ENCODE data around the gene CELSR2.
"Not testable (repeated sequence)": the region's sequence is repeated elsewhere in the genome, so short reads cannot be mapped to it uniquely, and the experiment has no call there.

CELSR2 gene, protein sequence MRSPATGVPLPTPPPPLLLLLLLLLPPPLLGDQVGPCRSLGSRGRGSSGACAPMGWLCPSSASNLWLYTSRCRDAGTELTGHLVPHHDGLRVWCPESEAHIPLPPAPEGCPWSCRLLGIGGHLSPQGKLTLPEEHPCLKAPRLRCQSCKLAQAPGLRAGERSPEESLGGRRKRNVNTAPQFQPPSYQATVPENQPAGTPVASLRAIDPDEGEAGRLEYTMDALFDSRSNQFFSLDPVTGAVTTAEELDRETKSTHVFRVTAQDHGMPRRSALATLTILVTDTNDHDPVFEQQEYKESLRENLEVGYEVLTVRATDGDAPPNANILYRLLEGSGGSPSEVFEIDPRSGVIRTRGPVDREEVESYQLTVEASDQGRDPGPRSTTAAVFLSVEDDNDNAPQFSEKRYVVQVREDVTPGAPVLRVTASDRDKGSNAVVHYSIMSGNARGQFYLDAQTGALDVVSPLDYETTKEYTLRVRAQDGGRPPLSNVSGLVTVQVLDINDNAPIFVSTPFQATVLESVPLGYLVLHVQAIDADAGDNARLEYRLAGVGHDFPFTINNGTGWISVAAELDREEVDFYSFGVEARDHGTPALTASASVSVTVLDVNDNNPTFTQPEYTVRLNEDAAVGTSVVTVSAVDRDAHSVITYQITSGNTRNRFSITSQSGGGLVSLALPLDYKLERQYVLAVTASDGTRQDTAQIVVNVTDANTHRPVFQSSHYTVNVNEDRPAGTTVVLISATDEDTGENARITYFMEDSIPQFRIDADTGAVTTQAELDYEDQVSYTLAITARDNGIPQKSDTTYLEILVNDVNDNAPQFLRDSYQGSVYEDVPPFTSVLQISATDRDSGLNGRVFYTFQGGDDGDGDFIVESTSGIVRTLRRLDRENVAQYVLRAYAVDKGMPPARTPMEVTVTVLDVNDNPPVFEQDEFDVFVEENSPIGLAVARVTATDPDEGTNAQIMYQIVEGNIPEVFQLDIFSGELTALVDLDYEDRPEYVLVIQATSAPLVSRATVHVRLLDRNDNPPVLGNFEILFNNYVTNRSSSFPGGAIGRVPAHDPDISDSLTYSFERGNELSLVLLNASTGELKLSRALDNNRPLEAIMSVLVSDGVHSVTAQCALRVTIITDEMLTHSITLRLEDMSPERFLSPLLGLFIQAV (N-terminal part only)

GRCh38 chr1:109248797-109249629 lies at the start of gene CELSR2:
TSS of gene CELSR2 (plus strand) at chr1:109249539. CDS start at chr1:109250080, 541 bp downstream.
- DNase-seq (ENCODE audit: low read depth in 2 of 3, low spot score in 2 of 3): peak in 2 of 3 experiments; percentile 26 to 36

GRCh38 chr1:109199710-109200109 lies 49.6 kb upstream of the CELSR2 start:
- no peak for DNase-seq (ENCODE audit: low read depth in 2 of 3, low spot score in 2 of 3)

DNA sequence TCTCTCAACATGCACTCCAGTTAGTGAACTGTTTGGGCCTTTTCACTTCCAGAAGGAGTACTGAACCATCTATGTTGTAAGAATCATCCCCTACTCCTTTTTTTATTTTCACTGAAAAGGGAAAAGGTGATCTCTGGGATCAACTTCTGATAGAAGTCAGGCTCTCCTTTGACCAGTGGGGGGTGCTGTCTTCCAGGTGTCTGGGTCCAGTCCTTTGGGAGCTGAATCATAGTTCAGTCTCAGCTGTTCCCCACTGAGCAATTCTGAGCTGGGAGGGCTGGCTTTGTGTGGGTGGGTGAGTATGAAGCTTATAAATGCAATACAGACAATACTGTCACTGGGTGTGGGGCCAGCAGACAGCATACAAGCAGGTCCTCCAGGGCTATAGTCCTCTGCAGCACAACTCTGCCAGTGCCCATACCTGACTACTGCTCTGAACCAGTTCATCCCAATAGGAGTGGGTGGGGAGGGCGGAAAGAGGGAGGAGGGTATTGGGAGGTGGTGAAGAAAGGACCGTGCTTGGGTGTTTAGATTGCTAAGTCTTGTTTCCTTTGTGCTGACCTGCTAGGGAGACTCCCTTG lies 48.1 kb upstream of the CELSR2 start:
- DNase-seq (ENCODE audit: low read depth in 2 of 3, low spot score in 2 of 3): peak in 2 of 3 experiments; percentile 19 to 51

DNA sequence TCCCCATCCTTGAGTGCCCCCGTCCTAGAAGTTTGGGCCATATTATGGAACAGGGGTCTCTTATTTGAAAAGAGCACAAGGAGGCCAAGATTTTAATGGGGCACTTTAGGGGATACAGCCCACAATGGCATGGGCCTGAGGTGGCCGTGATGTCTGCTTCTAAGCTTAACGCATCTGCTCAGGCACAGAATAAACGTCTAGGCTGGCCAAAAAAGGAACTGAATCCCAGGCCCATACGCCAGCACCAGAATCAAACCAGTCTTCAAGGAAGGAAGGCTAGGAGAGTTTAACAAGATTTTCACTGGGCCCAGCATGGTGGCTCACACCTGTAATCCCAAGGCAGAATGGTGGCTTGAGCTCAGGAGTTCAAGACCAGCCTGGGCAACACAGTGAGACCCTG lies 44.9 kb upstream of the CELSR2 start:
- no peak for DNase-seq (ENCODE audit: low read depth in 2 of 3, low spot score in 2 of 3)

GRCh38 chr1:109206339-109206738 lies 43.0 kb upstream of the CELSR2 start:
- DNase-seq (ENCODE audit: low read depth in 2 of 3, low spot score in 2 of 3): no peak

- no peak for DNase-seq (ENCODE audit: low read depth in 2 of 3, low spot score in 2 of 3)
Observed at GRCh38 chr1:109207467-109208103, 41.8 kb upstream of the CELSR2 start.

DNA sequence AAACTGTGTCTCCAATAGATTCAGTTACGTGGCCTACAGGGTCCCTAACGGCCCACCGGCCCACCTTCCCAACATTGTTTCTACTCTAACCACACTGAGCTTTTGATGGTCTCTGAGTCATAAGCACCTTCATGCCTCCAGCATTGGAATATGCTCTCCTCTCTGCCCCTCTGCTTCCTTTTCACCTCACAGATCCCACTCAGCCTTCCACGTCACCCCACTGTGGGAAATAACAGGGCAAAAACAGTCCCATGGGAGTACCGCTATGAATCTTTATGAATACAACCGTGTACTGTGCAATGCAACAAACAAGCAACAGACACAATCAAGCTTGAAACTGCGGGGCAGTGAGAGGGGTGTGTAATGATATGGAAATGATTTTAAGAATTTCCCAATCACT lies 40.9 kb upstream of the CELSR2 start:
- no peak for DNase-seq (ENCODE audit: low read depth in 2 of 3, low spot score in 2 of 3)

- no peak for DNase-seq (ENCODE audit: low read depth in 2 of 3, low spot score in 2 of 3)
Observed at GRCh38 chr1:109208836-109209463, 40.4 kb upstream of the CELSR2 start.

DNA sequence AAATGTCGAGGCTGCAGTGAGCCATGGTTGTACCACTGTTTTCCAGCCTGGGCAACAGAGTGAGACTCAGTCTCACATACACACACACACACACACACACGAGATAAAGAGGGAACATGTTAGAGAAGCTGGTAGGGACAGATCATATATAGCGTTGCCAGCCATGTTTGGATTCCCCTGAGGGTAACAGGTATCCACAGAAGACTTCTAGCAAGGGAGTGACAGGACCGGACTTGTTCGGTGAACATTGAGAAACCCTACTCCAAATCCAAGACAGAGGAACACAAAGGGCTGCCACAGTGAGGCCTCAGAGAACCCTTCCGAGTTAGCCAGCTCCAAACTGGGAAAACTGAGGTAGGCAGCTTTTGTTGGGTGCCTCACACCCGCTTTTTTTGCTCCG lies 39.3 kb upstream of the CELSR2 start:
- DNase-seq (ENCODE audit: low read depth in 2 of 3, low spot score in 2 of 3): no peak

DNA sequence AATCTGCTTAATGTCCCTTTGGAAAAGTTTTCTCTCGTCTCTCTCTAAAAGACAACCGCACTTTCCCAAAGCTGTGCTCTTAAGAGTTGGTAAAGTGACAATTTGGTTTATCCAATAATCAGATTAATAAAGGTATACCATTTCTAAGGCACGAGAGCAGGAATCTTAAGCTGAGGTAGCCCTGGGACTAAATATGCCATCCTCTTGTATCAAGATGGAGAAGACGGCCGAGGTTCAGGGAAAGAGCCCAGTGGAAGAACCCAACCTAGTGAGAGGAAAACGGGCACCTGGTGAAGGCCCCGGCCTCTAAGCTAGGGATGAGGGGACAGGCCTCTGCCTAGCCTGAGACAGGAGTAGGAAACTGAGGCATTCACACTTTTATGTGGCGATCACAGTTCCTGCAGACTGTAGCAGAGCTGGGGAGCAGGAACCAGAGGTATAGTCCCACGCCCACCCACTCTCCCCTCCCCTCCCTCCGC lies 36.0 kb upstream of the CELSR2 start:
- DNase-seq (ENCODE audit: low read depth in 2 of 3, low spot score in 2 of 3): no peak

DNA sequence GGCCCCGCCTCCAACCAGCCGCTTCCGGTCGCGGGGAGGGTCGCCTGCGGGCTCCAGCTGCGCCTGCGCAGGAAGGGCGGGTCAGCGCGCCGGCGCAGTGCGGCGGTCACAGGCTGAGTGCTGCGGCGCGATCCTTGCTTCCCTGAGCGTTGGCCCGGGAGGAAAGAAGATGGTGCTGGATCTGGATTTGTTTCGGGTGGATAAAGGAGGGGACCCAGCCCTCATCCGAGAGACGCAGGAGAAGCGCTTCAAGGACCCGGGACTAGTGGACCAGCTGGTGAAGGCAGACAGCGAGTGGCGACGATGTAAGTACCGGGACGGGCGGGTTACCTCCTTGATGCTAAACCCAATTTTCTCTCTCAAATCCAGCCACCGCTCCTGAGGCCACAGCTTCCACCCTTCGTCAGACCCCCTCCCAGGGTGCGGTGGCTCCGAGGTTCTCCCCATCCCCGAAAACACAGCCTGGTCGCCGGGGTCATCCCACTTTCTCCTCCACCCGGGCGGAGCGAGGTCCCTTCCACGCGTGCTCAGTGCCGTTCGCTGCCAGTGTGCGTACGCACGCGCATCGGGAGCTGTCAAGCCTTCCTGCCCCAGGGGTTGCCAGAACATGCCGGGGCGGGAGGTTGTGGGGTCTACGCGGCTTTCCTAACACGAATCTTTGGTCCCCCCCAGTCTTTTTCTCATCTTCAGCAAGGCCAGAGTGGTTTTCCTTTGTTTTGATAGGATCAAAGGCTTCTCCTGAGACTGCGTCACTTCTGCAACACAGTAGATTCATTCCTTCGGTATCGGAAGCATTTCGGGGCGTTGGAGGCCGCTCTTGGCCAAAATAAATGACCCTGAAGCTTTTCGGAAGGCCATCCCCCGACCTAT lies 35.3 kb upstream of the CELSR2 start, which contains the start of gene SARS1:
TSS of gene SARS1 (plus strand) at position 95 of the 870 bp plus-strand sequence. CDS start at position 170, 75 bp downstream.
- DNase-seq (ENCODE audit: low read depth in 2 of 3, low spot score in 2 of 3): peak; percentile 68 to 85 (median 69)

GRCh38 chr1:109214695-109215623 lies 34.4 kb upstream of the CELSR2 start:
- no peak for DNase-seq (ENCODE audit: low read depth in 2 of 3, low spot score in 2 of 3)

DNA sequence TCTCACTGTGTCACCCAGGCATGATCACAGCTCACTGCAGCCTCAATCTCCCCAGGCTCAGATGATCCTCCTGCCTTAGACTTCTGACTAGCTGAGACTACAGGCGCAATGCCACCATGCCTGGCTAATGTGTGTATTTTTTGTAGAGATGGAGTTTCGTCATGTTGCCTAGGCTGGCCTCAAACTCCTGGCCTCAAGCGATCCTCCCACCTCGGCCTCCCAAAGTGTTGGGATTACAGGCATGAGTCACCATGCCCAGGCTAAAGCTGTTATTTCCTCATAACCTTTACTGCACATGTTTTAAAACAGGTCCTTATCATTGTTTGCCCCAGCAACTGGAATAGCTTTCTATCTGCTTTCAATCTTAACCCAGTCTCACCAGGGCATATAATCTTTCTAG lies 32.7 kb upstream of the CELSR2 start:
- no peak for DNase-seq (ENCODE audit: low read depth in 2 of 3, low spot score in 2 of 3)

- DNase-seq (ENCODE audit: low read depth in 2 of 3, low spot score in 2 of 3): no peak
Observed at GRCh38 chr1:109218516-109218915, 30.8 kb upstream of the CELSR2 start.

DNA sequence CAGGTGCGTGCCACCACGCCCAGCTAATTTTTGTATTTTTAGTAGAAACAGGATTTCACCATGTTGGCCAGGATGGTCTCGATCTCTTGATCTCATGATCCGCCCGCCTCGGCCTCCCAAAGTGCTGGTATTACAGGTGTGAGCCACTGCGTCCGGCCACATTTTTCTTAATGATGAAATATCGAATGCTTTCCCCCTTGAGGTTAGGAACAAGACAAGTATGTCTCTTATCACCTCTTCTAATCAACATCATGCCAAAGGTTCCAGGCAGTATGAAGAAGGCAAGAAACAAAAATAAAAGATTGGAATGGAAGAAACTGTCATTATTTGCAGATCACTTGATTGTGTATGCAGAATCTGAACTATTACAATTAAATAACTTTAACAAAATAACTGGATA lies 28.1 kb upstream of the CELSR2 start:
- not testable (repeated sequence) for DNase-seq (ENCODE audit: low read depth in 2 of 3, low spot score in 2 of 3)

- DNase-seq (ENCODE audit: low read depth in 2 of 3, low spot score in 2 of 3): no peak
Observed at GRCh38 chr1:109225308-109225707, 24.0 kb upstream of the CELSR2 start.
